ENCODE data around the gene WSCD2. TPM values are rescaled to one million over a fixed set of nuclear protein-coding genes. Genes with fewer than 3 reads are reported as not detected.

Gene WSCD2
- total RNA-seq = 1 to 10 TPM; 6.5 to 6.7 TPM

DNA sequence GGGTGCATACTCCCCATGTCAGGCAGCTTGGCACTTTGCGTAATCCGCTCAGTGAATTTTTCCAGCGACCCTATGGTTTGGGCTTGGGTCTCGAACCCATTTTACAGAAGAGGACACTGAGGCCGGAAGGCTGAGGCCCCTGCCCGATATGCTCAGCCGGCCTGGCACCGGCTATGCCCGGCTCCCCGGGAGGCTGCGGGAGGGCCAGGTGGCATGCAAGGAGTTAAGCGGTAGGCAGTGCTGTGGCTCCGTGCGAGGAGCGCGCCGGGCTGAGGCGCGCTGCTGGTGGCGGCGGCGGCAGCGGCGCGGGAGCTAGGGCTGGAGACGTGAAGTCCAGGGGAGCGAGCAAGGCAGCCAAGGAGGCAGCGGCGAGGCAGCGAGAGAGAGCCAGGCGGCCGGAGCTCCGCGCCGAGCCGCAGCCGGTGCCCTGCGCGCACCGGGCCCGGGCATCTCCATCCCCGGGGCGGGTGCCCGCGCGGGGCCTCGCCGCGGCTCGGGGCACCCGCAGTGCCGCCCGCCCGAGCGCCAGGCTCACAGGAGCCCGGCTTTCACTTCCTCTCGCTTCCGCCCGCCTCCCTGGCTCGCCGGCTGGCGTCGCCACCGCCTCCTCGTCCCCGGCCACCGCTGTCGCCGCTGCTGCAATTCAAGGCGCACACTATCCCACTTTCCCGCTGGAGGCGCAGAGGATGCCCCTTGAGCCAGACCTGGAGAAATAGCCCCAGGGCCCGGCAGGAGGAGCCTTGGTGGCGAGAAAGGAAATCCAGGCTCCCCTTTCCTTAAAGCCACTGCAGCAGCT is at the start of gene WSCD2:
Gene WSCD2, plus strand, starts transcription at position 272 of the 796 bp plus-strand sequence. CDS start 66,545 bp downstream, outside the sequence.
- H3K27ac ChIP-seq = peak within 1 kb of the TSS in 1 of 2 donors; percentile 57
- WGBS = 4% methylated on average over 60 of the region's 74 CpGs

DNA sequence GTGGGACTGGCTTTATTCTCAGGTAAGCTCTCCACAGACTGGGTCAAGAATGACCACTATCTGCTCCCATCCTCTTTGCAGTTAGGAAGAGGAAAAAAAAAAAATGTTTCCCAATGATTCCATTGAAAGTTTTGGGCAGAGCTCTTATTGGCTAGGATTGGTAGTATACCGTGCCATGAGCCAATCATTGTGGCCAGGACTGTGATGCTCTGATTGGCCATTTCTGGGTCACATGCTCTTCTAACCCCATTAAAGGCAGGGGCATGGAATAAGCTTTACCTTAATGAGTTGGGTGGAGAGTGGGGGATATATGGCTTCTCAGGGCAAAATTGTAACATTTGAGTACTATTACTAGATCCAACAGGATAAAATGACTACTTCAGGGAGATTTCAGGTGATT is 49.4 kb upstream of the WSCD2 start:
- no peak for DNase-seq (ENCODE audit: low spot score)

More for the DNA sequence above, at the start of gene WSCD2:
- TF ChIP-seq, protein P1, sequence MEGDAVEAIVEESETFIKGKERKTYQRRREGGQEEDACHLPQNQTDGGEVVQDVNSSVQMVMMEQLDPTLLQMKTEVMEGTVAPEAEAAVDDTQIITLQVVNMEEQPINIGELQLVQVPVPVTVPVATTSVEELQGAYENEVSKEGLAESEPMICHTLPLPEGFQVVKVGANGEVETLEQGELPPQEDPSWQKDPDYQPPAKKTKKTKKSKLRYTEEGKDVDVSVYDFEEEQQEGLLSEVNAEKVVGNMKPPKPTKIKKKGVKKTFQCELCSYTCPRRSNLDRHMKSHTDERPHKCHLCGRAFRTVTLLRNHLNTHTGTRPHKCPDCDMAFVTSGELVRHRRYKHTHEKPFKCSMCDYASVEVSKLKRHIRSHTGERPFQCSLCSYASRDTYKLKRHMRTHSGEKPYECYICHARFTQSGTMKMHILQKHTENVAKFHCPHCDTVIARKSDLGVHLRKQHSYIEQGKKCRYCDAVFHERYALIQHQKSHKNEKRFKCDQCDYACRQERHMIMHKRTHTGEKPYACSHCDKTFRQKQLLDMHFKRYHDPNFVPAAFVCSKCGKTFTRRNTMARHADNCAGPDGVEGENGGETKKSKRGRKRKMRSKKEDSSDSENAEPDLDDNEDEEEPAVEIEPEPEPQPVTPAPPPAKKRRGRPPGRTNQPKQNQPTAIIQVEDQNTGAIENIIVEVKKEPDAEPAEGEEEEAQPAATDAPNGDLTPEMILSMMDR (IDR thresholded peaks at IDR 0.05) = peak in 1 of 4 experiments; percentile 37
- TF ChIP-seq POLR2AphosphoS5 (IDR thresholded peaks at IDR 0.05) = no peak
- Histone ChIP-seq H3K4me1 (replicated peaks) (no peaks in the 10 kb centered on the region), H3K9me3 (no peaks in the 10 kb centered on the region), H3K4me3 (peak within 1 kb of the TSS; percentile 31 to 40), H3K27me3 (replicated peaks; ENCODE audit: insufficient read depth) (no peaks in the 10 kb centered on the region), H3K36me3 (no peaks in the 10 kb centered on the region)
- intact Hi-C loops (cut with DNase I) = no loop called here
- DNase-seq (ENCODE audit: low spot score) = peak; percentile 13

DNA sequence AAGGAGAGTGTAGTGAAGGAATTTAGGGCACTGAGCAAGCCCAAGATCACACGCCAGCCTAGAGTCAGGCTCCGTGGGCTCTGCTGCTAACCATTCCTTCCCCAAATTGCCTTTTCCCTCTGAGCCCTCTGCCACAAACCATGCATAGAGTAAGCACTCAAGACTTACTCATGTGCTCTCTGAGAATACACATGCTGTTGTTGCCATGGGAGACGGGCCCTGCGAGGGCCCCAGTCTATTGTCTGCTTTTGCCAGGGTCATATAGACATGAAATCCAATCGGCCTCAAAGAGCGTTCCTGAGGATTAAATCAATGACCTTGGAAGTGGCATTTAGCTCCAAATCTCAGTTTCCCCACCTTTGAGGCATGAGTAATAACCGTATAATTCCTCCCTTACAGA is 48.7 kb upstream of the WSCD2 start:
- WGBS = 66% methylated on average over 7 of the region's 7 CpGs
- Histone ChIP-seq H3K9me3 (no peaks in the 10 kb centered on the region), H3K36me3 (no peaks in the 10 kb centered on the region), H3K27me3 (replicated peaks; ENCODE audit: insufficient read depth) (no peaks in the 10 kb centered on the region), H3K4me1 (replicated peaks) (no peaks in the 10 kb centered on the region), H3K4me3 (no peak overlapping the region), H3K27ac (no peak overlapping the region)
- TF ChIP-seq POLR2AphosphoS5 (IDR thresholded peaks at IDR 0.05) (no peak), POLR2A (IDR thresholded peaks at IDR 0.05) (no peak)
- TF ChIP-seq, protein P1 (IDR thresholded peaks at IDR 0.05) = no peak
- intact Hi-C loops (cut with DNase I) = no loop called here
- DNase-seq (ENCODE audit: low spot score) = no peak

More for the DNA sequence above, 49.4 kb upstream of the WSCD2 start:
- intact Hi-C loops (cut with DNase I) = no loop called here
- H3K36me3 ChIP-seq = no peaks in the 10 kb centered on the region
- 97% methylated on average over 1 of the region's 1 CpG for WGBS
- H3K4me1 ChIP-seq (replicated peaks) = no peaks in the 10 kb centered on the region
- H3K27ac ChIP-seq = no peak overlapping the region
- no peaks in the 10 kb centered on the region for H3K9me3 ChIP-seq
- no peak overlapping the region for H3K4me3 ChIP-seq
- H3K27me3 ChIP-seq (replicated peaks; ENCODE audit: insufficient read depth) = no peaks in the 10 kb centered on the region
- TF ChIP-seq, protein P1 (IDR thresholded peaks at IDR 0.05) = no peak
- TF ChIP-seq POLR2AphosphoS5 (IDR thresholded peaks at IDR 0.05) (no peak), POLR2A (IDR thresholded peaks at IDR 0.05) (no peak)

DNA sequence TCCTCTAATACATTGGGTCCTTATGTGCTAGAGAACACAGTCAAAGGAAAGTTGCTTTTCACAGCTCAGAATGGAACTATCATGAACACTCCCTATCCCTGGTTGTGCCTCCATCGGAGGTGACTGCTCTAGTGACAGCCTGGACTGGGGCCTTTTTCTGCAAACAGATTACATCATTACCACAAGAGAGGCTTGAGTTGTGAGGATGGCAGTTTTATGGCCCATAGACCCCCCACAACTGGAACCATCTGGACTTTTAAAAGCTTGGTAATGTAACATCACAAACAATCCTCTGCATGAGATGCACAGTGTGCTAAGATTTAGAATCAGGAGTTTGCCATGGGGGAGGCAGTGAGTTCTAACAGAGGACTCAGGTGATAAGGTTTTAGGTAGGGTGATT is 46.6 kb upstream of the WSCD2 start:
- 8% methylated on average over 1 of the region's 1 CpG for WGBS
- H3K27me3 ChIP-seq (replicated peaks; ENCODE audit: insufficient read depth) = no peaks in the 10 kb centered on the region
- no peak overlapping the region for H3K27ac ChIP-seq
- no peak overlapping the region for H3K4me3 ChIP-seq
- H3K9me3 ChIP-seq = no peaks in the 10 kb centered on the region
- intact Hi-C loops (cut with DNase I) = no loop called here
- no peak for DNase-seq (ENCODE audit: low spot score)
- no peaks in the 10 kb centered on the region for H3K36me3 ChIP-seq
- no peaks in the 10 kb centered on the region for H3K4me1 ChIP-seq (replicated peaks)
- TF ChIP-seq, protein P1 (IDR thresholded peaks at IDR 0.05) = no peak
- TF ChIP-seq POLR2A (IDR thresholded peaks at IDR 0.05) (no peak), POLR2AphosphoS5 (IDR thresholded peaks at IDR 0.05) (no peak)

DNA sequence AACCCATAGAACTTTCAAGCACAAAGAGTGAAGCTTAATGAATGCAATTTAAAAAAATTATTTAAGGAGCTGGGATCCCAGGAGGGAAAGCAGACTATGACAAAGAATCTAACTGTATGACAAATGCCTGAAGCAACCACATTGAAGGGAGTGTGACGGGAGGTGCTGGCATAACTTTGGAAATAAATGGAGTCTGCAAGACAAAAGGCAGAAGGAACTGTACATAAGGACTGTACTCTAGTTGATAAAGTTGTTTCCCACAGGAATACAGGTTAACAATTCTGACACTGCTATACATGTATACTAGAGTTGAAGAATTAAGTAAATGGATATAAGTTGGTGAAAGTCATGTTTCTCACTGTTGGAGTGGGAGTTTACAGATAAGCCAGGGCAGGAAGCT is 41.2 kb upstream of the WSCD2 start:
- Histone ChIP-seq H3K9me3 (no peaks in the 10 kb centered on the region), H3K4me1 (replicated peaks) (no peaks in the 10 kb centered on the region), H3K27ac (no peak overlapping the region), H3K27me3 (replicated peaks; ENCODE audit: insufficient read depth) (no peaks in the 10 kb centered on the region), H3K36me3 (no peaks in the 10 kb centered on the region), H3K4me3 (no peak overlapping the region)
- WGBS = 96% methylated on average over 1 of the region's 1 CpG
- intact Hi-C loops (cut with DNase I) = no loop called here
- no peak for DNase-seq (ENCODE audit: low spot score)
- TF ChIP-seq POLR2A (IDR thresholded peaks at IDR 0.05) (no peak), POLR2AphosphoS5 (IDR thresholded peaks at IDR 0.05) (no peak)
- TF ChIP-seq, protein P1 (IDR thresholded peaks at IDR 0.05) = no peak

Data from prostate gland (tissue), 2 donors.